SK-N-SH (cell line): ENCODE measurements around the gene PDE6B. TPM values are rescaled to one million over a fixed set of nuclear protein-coding genes. Genes with fewer than 3 reads are reported as not detected.

Experiments
- CTCF ChIA-PET: fragments of 300-600, 350-600 bp; formaldehyde crosslinking; extraction: SDS; loops from one replicate; lab custom pipeline; 2021; lab: Yijun Ruan, JAX
- POLR2A ChIA-PET: fragments of 350-600 bp; sonication (Branson Sonifier 250); formaldehyde crosslinking; extraction: SDS; loops from one replicate; lab custom pipeline; 2020; ENCODE audit warnings: antibody characterized with exemption, inconsistent platforms; lab: Yijun Ruan, JAX
- DNase-seq: peaks from one replicate; pipeline ENCODE4 v3.0.0; 2012
- H2AFZ ChIP-seq: fragments of 200-600 bp; sonication (generic); 2 replicates; pipeline ENCODE4 v1.8.1; 2016; ENCODE audit warnings: antibody characterized with exemption, mild to moderate bottlenecking, low read depth
- H3F3A ChIP-seq: fragments of 200-600 bp; sonication (generic); replicated peaks from 2 replicates; pipeline ENCODE3; 2016; ENCODE audit warnings: antibody characterized with exemption, mild to moderate bottlenecking; ENCODE audit not compliant: insufficient read depth
- H3K27ac ChIP-seq, 2 experiments: fragments of 200-500 bp in 1 of 2; fragments of 200-600 bp in 1 of 2; sonication (Bioruptor generic) in 1 of 2; sonication (generic), shearing (Covaris generic) in 1 of 2; 2 replicates each; pipeline versions ENCODE4 v1.5.1 to v1.6.1; 2014 to 2016; ENCODE audit warnings: low read depth in 2 of 2, inconsistent platforms in 1 of 2, low read length in 1 of 2, mild to moderate bottlenecking in 1 of 2, mixed read lengths in 1 of 2
- H3K27me3 ChIP-seq: fragments of 200-600 bp; sonication (generic), shearing (Covaris generic); 2 replicates; pipeline ENCODE4 v1.6.1; 2016; ENCODE audit warnings: mixed run types; ENCODE audit not compliant: insufficient read depth
- H3K36me3 ChIP-seq, 2 experiments: fragments of 200-500 bp in 1 of 2; fragments of 200-600 bp in 1 of 2; sonication (Bioruptor generic) in 1 of 2; sonication (generic) in 1 of 2; replicated peaks in 1 of 2; 2 replicates each; pipeline versions ENCODE3 to v1.5.1; 2014 to 2016; ENCODE audit warnings: low read length in 1 of 2, mild to moderate bottlenecking in 1 of 2; ENCODE audit not compliant: insufficient read depth in 2 of 2, control insufficient read depth in 1 of 2
- H3K4me1 ChIP-seq, 2 experiments: fragments of 200-500 bp in 1 of 2; fragments of 200-600 bp in 1 of 2; sonication (Bioruptor generic) in 1 of 2; sonication (generic), shearing (Covaris generic) in 1 of 2; 2 replicates each; pipeline versions ENCODE4 v1.5.1 to v1.6.1; 2014 to 2016; ENCODE audit warnings: low read depth in 1 of 2, low read length in 1 of 2, mixed run types in 1 of 2; ENCODE audit not compliant: insufficient read depth in 2 of 2, control insufficient read depth in 1 of 2
- H3K4me2 ChIP-seq: fragments of 200-600 bp; sonication (generic), shearing (Covaris generic); 2 replicates; pipeline ENCODE4 v1.6.1; 2017; ENCODE audit warnings: mixed run types
- H3K4me3 ChIP-seq, 2 experiments: fragments of 200-500 bp in 1 of 2; fragments of 200-600 bp in 1 of 2; sonication (Bioruptor generic) in 1 of 2; sonication (generic), shearing (Covaris generic) in 1 of 2; 2 replicates each; pipeline versions ENCODE4 v1.5.1 to v1.8.1; 2014 to 2016; ENCODE audit warnings: low read depth in 2 of 2, inconsistent platforms in 1 of 2, low read length in 1 of 2, mild to moderate bottlenecking in 1 of 2, mixed read lengths in 1 of 2, moderate library complexity in 1 of 2
- H3K79me2 ChIP-seq: fragments of 200-600 bp; sonication (generic); 2 replicates; pipeline ENCODE4 v1.8.1; 2017; ENCODE audit warnings: mild to moderate bottlenecking; ENCODE audit not compliant: insufficient read depth
- H3K9ac ChIP-seq: fragments of 200-600 bp; sonication (generic); 2 replicates; pipeline ENCODE4 v1.6.1; 2017; ENCODE audit warnings: mixed run types
- H3K9me2 ChIP-seq: fragments of 200-600 bp; sonication (generic); 2 replicates; pipeline ENCODE4 v1.6.1; 2017; ENCODE audit warnings: mixed run types
- H3K9me3 ChIP-seq: fragments of 200-600 bp; sonication (generic); 2 replicates; pipeline ENCODE4 v1.6.1; 2017; ENCODE audit warnings: mixed run types, mild to moderate bottlenecking, moderate library complexity
- H4K20me1 ChIP-seq: fragments of 200-600 bp; sonication (generic); 2 replicates; pipeline ENCODE4 v1.6.1; 2017; ENCODE audit warnings: mild to moderate bottlenecking, mixed run types; ENCODE audit not compliant: insufficient read depth
- ELF1 ChIP-seq: IDR thresholded peaks from 2 replicates; pipeline ENCODE4 v1.4.0; 2012
- EP300 ChIP-seq, 2 experiments: IDR thresholded peaks; 2 replicates each; pipeline versions ENCODE4 v1.4.0 to v1.6.1; 2012; ENCODE audit warnings: borderline replicate concordance in 1 of 2, low read depth in 1 of 2, low read length in 1 of 2
- FOXJ3 ChIP-seq: sonication (generic); formaldehyde crosslinking; IDR thresholded peaks from 2 replicates; pipeline ENCODE4 v1.5.1; 2020; ENCODE audit warnings: mild to moderate bottlenecking, missing genetic modification reagents
- GATA2 ChIP-seq: sonication (generic); formaldehyde crosslinking; IDR thresholded peaks from 2 replicates; pipeline ENCODE4 v1.5.0; 2020; ENCODE audit warnings: mild to moderate bottlenecking, missing genetic modification reagents
- NFIC ChIP-seq: IDR thresholded peaks from 2 replicates; pipeline ENCODE4 v1.4.0; 2012; ENCODE audit warnings: borderline replicate concordance
- POLR2AphosphoS5 ChIP-seq: IDR thresholded peaks from 2 replicates; pipeline ENCODE4 v1.6.1; 2012; ENCODE audit warnings: low read depth, low read length
- SIN3A ChIP-seq: IDR thresholded peaks from 2 replicates; pipeline ENCODE4 v1.6.1; 2012; ENCODE audit warnings: low read depth, mild to moderate bottlenecking, low read length, moderate library complexity, borderline replicate concordance
- SMC3 ChIP-seq: IDR thresholded peaks from 2 replicates; pipeline ENCODE4 v1.6.1; 2012; ENCODE audit warnings: low read depth, low read length, improper control_type of control experiment
- TCF12 ChIP-seq: IDR thresholded peaks from 2 replicates; pipeline ENCODE4 v1.4.0; 2012
- YY1 ChIP-seq: IDR thresholded peaks from 2 replicates; pipeline ENCODE4 v1.4.0; 2012; ENCODE audit warnings: low read depth, mild to moderate bottlenecking
- WGBS: methylation state at CpG from one replicate; pipeline ENCODE4 v1.1.6; 2017; ENCODE audit warnings: low lambda C conversion rate; 5-methylcytosine and 5-hydroxymethylcytosine counted together
- polyA plus RNA-seq, 3 experiments: library from polyadenylated mRNA; depleted of rRNA; stranded (reverse); fragments of >200 nt; gene quantifications; 2 replicates each; pipeline ENCODE4 v1.2.3, GENCODE V29; 2012
- TF ChIP-seq, protein P1 (sequence below): IDR thresholded peaks from 2 replicates; pipeline ENCODE4 v1.4.0; 2012; ENCODE audit warnings: low read depth, borderline replicate concordance
- TF ChIP-seq, protein P2 (sequence below): IDR thresholded peaks from 2 replicates; pipeline ENCODE4 v1.4.0; 2012; ENCODE audit warnings: low read depth
- TF ChIP-seq, protein P3 (sequence below): fragments of 150-350 bp; IDR thresholded peaks from 2 replicates; pipeline ENCODE4 v1.6.1; 2017; ENCODE audit warnings: antibody characterized with exemption, low read length, low read depth, borderline replicate concordance

The PDE6B gene
- polyA plus RNA-seq, 1 of the 3 experiments (the other 2 are of a cell fraction), result 1.2 TPM

DNA sequence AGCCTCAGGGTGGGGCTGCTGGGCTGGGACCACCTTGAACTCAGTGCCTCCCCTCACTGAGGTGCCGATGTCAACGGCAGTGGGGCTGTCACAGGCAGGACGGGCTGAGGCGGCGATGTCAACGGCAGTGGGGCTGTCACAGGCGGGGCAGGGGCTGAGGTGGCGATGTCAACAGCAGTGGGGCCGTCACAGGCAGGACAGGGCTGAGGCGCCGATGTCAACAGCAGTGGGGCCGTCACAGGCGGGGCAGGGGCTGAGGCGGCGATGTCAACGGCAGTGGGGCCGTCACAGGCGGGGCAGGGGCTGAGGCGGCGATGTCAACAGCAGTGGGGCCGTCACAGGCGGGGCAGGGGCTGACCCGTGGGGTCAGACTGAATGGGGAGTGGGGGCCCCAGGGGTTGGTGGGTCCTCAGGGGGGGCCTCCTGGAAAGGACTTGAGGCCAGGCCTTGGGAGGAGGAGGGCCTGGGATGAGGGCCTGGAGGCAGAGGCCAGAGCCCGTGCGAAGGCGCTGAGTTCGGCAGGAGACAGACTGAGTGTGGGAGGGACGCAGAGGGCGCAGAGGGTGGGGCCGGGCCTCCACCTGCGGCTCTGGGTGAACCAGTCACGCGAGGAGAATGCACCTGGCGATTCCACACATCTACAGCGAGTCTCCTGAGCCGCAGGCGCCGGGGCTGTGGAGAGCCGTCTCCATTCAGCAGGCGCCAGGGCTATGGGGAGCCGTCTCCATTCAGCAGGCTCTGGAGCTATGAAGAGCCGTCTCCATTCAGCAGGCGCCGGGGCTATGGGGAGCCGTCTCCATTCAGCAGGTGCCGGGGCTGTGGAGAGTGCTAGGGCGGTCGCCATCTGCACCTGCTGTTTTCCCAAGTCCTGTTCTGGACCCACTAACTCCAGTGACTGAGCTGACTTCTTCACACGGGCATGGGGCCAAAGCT is 25.8 kb downstream of the PDE6B start:
- ChIA-PET CTCF (interaction anchor here (0.9 to 1.6 kb wide), 2 partner anchors 13 to 32 kb away, joined by 3 to 5 read pairs; no protein-coding TSS in a partner anchor), POLR2A (no interaction called here)
- Histone ChIP-seq H3K27me3 (peaks cover 13% of the 10 kb centered on the region; the same call in 1 of the 2 replicates), H3K9me2 (no peaks in the 10 kb centered on the region), H3K36me3 (no peaks in the 10 kb centered on the region), H3K27ac (no peak overlapping the region), H2AFZ (no peak overlapping the region), H3F3A (no peaks in the 10 kb centered on the region), H3K79me2 (no peaks in the 10 kb centered on the region), H4K20me1 (no peaks in the 10 kb centered on the region), H3K4me2 (no peak overlapping the region), H3K9me3 (no peaks in the 10 kb centered on the region), H3K9ac (no peak overlapping the region), H3K4me3 (no peak overlapping the region; a peak in 1 of 4 replicates), H3K4me1 (peaks cover 0 to 2% of the 10 kb centered on the region in 2 experiments; a peak in 1 of 4 replicates)
- WGBS, result 24% methylated on average over 38 of the region's 49 CpGs
- TF ChIP-seq SIN3A (no peak), ELF1 (no peak), FOXJ3 (CRISPR knock-in tag) (no peak)
- DNase-seq, result no peak

DNA sequence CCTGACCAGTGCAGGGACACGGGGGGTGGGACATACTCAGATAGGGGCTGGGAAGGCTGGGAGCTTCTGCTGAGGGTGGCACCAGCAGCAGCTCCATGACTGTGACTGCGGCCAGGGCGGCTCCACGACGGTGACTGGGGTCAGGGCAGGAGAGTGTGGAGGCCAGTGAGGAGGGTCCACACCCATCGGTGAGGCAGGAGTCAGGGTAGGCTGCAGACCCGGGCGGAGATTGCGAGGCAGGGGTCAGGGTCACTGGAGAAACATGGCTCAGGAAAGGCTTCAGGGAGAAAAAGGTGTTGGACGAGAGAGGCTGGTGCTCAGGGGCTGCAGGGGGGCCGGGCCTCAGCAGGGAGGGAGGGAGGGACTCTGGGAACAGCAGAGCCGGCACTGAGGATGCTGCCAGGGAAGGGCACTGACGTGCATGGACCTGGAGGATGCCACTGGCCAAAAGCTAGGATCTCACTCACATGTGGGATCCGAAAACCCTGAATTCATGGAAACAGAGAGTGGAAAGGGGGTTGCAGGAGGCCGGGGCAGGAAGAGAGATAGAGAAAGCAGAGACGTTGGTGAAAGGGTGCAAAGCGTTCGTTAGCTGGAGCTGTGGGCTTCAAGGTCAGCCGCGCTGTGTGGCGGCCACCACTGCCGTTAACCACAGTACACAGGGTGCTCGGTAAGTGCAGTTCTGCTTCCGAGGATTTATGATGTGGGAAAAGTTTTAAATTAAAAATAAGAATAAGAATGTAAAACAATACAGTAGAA is 26.7 kb downstream of the PDE6B start:
- Histone ChIP-seq H4K20me1 (no peaks in the 10 kb centered on the region), H3F3A (no peaks in the 10 kb centered on the region), H3K79me2 (no peaks in the 10 kb centered on the region), H3K4me3 (no peak overlapping the region), H2AFZ (no peak overlapping the region), H3K9ac (no peak overlapping the region), H3K9me2 (no peaks in the 10 kb centered on the region), H3K36me3 (no peaks in the 10 kb centered on the region), H3K27me3 (peaks cover 13% of the 10 kb centered on the region; the same call in 1 of the 2 replicates), H3K9me3 (no peaks in the 10 kb centered on the region), H3K27ac (no peak overlapping the region), H3K4me2 (no peak overlapping the region), H3K4me1 (peaks cover 0 to 9% of the 10 kb centered on the region in 2 experiments; a peak in 1 of 4 replicates)
- DNase-seq, result no peak
- POLR2A ChIA-PET, result no interaction called here
- TF ChIP-seq EP300 (IDR thresholded peaks at IDR 0.05; ENCODE audit: borderline replicate concordance in 1 of 2, low read depth in 1 of 2, low read length in 1 of 2) (no peak), POLR2AphosphoS5 (no peak), GATA2 (CRISPR knock-in tag) (no peak), TCF12 (no peak), NFIC (no peak), YY1 (no peak), SMC3 (no peak)
- TF ChIP-seq, protein P1, sequence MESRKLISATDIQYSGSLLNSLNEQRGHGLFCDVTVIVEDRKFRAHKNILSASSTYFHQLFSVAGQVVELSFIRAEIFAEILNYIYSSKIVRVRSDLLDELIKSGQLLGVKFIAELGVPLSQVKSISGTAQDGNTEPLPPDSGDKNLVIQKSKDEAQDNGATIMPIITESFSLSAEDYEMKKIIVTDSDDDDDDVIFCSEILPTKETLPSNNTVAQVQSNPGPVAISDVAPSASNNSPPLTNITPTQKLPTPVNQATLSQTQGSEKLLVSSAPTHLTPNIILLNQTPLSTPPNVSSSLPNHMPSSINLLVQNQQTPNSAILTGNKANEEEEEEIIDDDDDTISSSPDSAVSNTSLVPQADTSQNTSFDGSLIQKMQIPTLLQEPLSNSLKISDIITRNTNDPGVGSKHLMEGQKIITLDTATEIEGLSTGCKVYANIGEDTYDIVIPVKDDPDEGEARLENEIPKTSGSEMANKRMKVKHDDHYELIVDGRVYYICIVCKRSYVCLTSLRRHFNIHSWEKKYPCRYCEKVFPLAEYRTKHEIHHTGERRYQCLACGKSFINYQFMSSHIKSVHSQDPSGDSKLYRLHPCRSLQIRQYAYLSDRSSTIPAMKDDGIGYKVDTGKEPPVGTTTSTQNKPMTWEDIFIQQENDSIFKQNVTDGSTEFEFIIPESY, result no peak
- TF ChIP-seq, protein P2, sequence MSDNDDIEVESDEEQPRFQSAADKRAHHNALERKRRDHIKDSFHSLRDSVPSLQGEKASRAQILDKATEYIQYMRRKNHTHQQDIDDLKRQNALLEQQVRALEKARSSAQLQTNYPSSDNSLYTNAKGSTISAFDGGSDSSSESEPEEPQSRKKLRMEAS, result no peak
- TF ChIP-seq, protein P3, sequence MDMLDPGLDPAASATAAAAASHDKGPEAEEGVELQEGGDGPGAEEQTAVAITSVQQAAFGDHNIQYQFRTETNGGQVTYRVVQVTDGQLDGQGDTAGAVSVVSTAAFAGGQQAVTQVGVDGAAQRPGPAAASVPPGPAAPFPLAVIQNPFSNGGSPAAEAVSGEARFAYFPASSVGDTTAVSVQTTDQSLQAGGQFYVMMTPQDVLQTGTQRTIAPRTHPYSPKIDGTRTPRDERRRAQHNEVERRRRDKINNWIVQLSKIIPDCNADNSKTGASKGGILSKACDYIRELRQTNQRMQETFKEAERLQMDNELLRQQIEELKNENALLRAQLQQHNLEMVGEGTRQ, result no peak
- CTCF ChIA-PET, result interaction anchor here (0.9 to 1.6 kb wide), 3 partner anchors 12 to 49 kb away, joined by 3 to 5 read pairs (median 3); no protein-coding TSS in a partner anchor
- 54% methylated on average over 22 of the region's 24 CpGs for WGBS
